GM19023 (cell line): ENCODE data around the gene CHST11.

ENCODE experiments used
- ATAC-seq: cut with Tn5 transposase; IDR thresholded peaks from one replicate; pipeline ENCODE4 v1.9.1; 2021; ENCODE audit warnings: mild to moderate bottlenecking, moderate library complexity; ENCODE audit not compliant: unreplicated experiment

Gene CHST11

GRCh38 chr12:104643819-104644669 is 187.3 kb downstream of the CHST11 start:
- no peak for ATAC-seq

GRCh38 chr12:104648756-104649155 is 192.0 kb downstream of the CHST11 start:
- no peak for ATAC-seq

GRCh38 chr12:104649217-104649824 is 192.6 kb downstream of the CHST11 start:
- ATAC-seq, result no peak

DNA sequence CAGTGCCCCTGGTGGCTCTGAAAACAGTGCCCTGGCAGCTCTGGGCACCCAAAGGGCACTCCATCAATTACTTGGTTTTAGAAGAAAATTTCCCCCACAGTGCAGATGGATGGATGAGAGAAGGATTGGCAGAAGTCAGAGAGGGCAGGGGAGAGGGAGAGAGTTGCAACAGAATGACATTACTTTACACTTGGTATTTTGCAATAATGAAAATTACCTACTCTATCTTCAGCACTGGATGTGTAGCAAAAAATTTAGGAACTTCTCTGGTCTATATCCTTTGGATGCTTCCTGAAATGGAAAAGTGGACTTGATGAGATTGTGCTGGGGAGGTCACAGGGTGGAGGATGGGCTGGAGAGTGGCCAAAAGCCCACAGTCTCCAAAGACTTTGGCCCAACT is 193.2 kb downstream of the CHST11 start:
- ATAC-seq, result no peak

DNA sequence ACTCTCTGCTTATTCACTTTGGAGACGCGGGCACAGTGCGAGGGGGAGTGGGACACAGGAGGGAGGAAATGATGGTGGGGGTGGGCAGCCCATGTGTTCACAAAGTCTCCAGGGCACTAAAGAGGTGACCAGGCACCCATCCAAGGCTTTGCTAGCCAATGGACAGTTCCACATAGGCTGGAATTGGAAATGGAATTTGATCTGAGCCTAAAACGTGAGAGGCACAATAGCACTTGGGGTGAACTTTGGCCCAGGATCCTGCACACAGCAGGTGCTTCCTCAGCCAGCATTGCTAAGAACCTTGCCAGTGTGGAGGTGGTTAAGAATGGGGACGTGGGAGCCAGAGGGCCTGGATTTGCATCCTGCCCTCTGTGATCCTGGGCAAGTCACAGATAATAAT is 193.8 kb downstream of the CHST11 start:
- ATAC-seq, result no peak

GRCh38 chr12:104651811-104652210 is 195.1 kb downstream of the CHST11 start:
- no peak for ATAC-seq

DNA sequence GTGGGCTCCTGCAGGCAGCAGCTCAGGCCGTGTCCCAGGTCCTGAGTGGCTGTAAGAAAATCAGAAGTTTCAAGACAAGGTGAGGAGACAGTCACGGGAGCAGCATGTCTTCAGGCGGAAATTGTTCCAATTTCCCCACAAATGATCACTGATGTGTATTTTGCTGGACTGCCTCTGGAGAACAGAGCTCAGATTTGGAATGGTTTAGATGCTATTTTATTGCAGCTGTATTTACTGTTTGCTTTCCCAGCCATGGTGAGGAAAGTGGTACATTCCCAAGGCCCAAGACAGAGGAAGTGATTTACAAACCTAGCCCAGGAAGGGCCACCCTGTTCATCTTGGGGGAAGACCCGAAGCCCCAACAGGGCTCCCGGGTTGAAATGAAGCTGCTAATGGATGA is 195.6 kb downstream of the CHST11 start:
- ATAC-seq, result no peak

GRCh38 chr12:104652910-104653309 is 196.2 kb downstream of the CHST11 start:
- ATAC-seq, result no peak

GRCh38 chr12:104653730-104654664 is 197.2 kb downstream of the CHST11 start:
- no peak for ATAC-seq

DNA sequence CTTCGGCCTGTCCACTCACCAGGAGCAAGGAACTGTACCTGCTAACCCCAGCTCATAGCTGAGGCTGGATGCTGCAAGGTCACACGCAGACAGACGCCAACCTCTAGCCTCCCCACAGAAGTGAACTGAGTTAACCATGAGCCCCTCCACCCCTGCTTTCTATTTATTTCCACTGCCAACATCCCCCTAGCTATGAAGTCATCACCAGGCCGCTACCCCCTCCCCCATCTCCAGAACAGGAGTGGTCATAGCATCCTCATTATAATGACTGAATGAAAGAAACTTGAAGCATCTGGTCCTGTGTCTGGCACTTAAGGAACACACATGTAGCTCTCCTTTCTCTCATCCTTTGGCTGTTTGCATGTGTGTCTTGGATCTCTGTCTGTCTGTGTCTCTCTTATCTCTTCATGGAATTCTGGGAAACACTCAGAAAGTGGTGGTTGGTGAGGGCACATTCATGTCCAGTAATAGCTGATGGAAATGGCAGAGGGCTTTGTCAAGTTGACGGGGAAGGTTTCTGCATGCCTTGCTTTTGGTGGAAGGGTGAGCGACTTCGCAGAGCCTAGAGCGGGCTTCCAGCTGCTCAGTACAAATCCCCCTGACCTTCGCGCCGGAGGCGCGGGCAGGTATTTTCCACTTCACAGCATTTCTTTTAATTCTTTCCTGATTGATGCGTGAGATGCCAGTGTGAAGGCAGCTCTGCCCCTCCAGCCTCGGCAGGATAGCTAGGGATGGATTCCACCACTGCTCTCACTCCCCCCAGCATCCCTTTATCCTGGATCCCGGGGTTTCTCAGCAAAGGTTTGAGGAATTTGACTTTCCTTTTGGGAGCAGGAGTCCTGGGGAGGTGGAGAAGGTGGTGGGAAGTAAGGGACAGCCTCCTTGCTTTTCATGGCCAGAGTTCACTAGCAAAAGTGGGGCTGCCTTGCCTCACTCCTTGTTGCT is 198.2 kb downstream of the CHST11 start:
- no peak for ATAC-seq

GRCh38 chr12:104656383-104656782 is 199.6 kb downstream of the CHST11 start:
- no peak for ATAC-seq

GRCh38 chr12:104656921-104657320 is 200.2 kb downstream of the CHST11 start:
- no peak for ATAC-seq

- ATAC-seq, result no peak
Measured at GRCh38 chr12:104657726-104658484, 201.2 kb downstream of the CHST11 start.

GRCh38 chr12:104659058-104659457 is 202.3 kb downstream of the CHST11 start:
- ATAC-seq, result no peak

- no peak for ATAC-seq
Measured at GRCh38 chr12:104662203-104662602, 205.5 kb downstream of the CHST11 start.

- ATAC-seq, result no peak
Measured at GRCh38 chr12:104662908-104663307, 206.2 kb downstream of the CHST11 start.

DNA sequence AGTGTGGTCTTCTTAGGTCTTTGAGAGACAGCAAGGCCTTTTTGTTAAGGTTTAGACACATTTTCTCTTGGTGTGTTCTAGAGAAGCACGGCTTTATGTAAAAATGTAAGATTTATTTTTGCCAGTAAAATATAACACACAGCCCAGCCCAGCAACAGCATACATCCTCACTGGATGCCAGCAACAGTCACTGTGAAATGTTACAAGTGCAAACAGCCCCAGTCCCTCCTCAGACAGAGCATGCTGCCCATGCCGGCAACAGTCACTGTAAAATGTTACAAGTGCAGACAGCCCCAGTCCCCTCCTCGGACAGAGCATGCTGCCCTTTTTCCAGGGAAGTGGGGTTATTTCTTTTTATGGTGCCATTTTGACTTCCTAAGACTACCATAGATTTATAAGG is 207.6 kb downstream of the CHST11 start:
- no peak for ATAC-seq

DNA sequence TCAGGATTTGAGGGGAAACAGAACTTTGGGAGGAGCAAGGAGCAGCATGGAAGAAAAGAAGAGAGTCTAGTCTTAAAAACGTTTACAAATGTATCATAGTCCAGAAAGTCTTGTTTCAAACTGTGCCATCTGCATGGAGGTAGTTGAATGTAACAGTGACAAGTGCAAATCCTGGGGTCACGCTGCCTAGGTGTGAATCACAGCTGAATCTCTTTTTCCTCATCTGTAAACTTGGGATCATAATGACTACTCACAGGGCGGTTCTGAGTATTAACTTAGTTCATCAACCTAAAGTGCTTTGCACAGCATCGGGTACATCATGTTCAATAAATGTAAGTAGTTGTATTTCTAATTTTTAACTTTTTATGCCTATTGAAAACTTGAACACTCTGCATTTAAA is 208.5 kb downstream of the CHST11 start:
- no peak for ATAC-seq

- ATAC-seq, result no peak
Measured at GRCh38 chr12:104667139-104667538, 210.4 kb downstream of the CHST11 start.
